Activated CD4-positive, alpha-beta T cell treated with anti-CD3 and anti-CD28 coated beads for 24 hours (primary cell): Measurements from ENCODE around the gene NUDT22.

Source experiments
- DNase-seq, 2 donors: peaks; one replicate each; pipeline ENCODE4 v3.0.0-alpha.2; 2020; ENCODE audit warnings: low read depth in 2 of 2

The NUDT22 gene

GRCh38 chr11:64206457-64207255 is 19.4 kb upstream of the NUDT22 start, which contains the start of gene FERMT3:
Gene FERMT3, plus strand, starts transcription at chr11:64206721. Its CDS starts 644 bp downstream, at chr11:64207365.
- peak; percentile 61 to 82 for DNase-seq

- DNase-seq = peak; percentile 69 to 70
Measured at GRCh38 chr11:64207256-64208085, 18.6 kb upstream of the NUDT22 start.

DNA sequence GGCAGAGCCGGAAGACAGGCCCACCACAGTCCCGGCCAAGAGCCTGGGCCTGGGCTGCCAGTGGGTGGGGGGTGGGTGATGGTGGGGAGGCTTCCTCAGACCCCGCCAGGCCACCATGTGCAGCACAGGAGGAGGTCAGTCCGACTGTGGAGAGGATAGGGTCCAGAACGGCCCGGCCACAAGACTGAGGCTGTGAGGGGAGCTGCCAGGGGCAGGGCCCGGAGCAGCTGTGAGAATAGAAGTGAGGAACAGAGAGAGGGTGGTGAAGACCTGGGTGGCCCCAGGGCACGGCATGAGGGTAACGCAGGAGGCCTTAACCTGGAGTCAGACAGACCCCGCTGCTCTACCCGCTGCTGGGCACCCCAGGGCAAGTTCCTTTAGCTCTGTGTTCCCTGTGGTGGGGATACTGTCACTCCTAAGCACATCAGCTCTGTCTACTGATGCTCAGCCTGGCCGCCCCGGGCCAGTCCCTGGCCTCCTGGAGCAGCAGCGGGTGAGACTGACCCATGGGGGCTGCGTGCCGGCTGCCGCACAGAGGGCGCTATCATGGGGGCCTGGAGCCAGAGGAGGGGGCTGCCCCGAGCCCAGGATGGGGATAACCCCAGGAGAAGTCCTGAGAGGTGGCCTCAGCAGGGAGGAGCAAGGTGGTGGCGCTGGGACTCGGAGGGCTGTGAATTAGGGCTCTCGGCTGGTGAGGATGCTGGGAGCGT is 17.8 kb upstream of the NUDT22 start:
- no peak for DNase-seq

GRCh38 chr11:64208796-64209562 is 17.1 kb upstream of the NUDT22 start:
- DNase-seq = no peak

GRCh38 chr11:64209563-64209843 is 16.6 kb upstream of the NUDT22 start:
- DNase-seq = no peak

GRCh38 chr11:64210301-64211020 is 15.6 kb upstream of the NUDT22 start:
- DNase-seq = no peak

DNA sequence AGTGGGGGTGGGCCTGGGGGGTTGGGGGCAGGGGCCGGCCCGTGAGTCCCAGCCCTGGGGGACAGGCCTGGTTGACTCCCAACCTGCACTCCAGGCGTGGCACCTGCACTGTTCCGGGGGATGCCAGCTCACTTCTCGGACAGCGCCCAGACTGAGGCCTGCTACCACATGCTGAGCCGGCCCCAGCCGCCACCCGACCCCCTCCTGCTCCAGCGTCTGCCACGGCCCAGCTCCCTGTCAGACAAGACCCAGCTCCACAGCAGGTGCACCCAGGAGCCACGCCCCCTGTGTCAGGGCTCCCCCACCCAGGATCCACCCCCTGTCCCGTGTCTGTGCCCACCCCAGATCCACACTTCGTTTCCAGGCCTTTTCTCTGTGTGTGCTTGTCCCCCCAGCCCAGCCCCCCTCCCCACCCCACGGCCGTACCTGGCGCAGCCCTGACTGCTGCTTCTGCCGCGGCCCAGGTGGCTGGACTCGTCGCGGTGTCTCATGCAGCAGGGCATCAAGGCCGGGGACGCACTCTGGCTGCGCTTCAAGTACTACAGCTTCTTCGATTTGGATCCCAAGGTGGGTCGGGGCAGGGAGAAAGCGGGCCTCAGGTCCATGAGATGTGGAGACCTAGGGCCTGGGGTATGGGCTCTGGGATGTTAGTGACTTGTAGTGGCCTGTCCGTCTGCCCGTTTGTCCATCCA is 14.7 kb upstream of the NUDT22 start:
- DNase-seq = no peak

DNA sequence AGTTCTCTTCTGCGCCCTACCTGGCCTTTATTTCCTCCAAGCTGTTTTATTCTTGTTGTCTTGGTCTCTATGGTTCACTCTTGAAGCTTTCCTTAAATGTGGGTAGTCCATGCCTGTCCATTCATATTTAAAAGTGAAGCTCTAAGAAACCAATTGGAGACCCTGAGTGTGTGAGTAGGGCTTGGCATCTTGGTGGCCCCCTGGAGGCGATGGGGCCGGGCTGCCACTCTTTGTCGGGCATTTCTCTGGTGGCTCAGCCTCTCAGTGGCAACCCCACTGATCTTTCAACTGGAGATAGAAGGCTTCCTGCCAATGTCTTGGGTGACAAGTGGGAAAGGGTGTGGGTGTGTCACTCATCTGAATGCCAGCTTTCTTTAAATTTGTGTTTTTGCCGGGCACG is 9.2 kb upstream of the NUDT22 start:
- DNase-seq = no peak

DNA sequence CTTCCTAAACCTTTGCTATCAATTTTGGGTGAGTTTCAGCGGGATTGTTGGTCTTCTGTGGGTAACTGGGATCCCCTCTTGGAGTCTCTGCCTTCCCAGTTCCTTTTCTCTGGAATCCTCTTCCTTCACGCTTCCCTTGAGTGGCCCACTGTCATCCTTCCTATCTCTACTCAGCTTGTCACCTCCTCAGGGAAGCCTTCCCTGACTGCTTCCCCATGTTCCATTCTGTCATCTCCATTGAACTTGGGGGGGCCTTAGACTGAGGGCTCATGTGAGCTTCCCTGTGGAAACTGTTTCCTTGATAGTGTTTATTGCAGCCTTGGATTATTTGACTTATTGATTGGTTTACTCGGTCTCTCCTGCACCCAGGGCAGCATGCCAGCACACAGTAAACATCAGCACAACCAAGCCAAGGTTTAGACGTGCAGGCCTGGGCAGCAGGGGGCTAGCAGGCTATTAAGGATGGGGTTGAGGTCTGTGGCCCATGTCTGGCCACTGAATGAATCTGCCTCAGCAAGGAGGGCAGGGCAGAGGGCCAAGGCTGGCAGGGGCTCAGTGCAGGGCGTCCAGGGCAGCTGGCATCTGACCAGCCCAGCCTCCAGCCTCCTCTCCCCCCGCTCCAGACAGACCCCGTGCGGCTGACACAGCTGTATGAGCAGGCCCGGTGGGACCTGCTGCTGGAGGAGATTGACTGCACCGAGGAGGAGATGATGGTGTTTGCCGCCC is 7.3 kb upstream of the NUDT22 start:
- DNase-seq = no peak

- no peak for DNase-seq
Measured at GRCh38 chr11:64219354-64219684, 6.8 kb upstream of the NUDT22 start.

GRCh38 chr11:64219755-64220154 is 6.3 kb upstream of the NUDT22 start:
- no peak for DNase-seq

GRCh38 chr11:64220271-64220670 is 5.8 kb upstream of the NUDT22 start:
- DNase-seq = no peak

GRCh38 chr11:64220798-64221197 is 5.3 kb upstream of the NUDT22 start:
- DNase-seq = no peak

DNA sequence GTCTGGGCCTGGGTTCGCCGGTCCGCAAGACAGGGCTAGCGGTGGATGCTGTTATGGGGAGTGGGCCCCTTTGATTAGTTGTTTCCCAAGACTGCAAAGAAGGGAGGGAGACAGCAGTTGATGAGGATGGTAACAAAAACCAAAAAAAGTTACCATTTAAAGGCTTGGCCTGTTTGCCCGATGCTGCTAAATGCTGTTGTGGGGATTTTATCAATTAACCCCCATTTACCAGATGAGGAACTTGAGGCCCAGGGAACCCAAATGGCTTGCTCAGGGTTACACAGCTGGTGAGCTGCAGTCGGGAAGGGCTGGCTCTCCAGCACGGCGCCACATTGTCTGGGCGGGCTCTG is 3.4 kb upstream of the NUDT22 start:
- no peak for DNase-seq

GRCh38 chr11:64223001-64223651 is 2.9 kb upstream of the NUDT22 start:
- DNase-seq = no peak

DNA sequence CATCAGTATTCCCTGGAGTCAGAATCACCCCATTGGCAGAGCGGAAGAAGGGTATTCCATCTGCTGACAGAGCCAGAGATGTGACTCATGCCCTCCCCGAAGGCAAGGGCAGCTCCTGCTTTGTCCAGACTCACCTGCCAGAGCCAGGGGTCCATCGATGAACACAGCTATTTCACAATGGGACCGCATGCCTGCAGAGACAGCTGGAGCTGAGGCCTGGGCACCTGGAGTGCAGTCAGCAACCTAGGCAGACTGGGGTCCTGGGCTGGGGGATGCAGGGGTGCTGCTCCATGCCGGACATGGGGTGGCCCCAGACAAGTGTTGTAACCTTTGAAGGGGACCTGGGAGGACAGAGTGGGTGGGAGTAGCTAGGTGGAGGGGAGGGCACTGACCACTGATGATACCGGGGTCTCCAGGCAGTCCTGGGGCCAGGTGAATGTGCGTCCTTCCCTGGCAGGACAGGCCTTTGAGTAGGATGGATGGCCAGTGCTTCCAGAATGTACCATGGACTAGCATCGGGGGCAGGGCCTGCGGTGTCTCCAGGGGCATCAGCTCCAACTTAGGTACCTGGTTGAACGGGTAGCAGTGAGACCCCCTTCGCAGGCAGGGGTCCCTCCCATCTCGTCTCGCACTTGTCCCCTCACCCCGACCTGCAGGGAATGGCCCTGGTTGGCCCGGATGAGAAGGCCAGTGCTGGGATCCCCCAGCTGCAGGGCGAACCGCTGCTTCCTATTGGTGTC is 1.8 kb upstream of the NUDT22 start:
- no peak for DNase-seq

GRCh38 chr11:64224891-64225607 is 1.0 kb upstream of the NUDT22 start:
- DNase-seq = no peak

DNA sequence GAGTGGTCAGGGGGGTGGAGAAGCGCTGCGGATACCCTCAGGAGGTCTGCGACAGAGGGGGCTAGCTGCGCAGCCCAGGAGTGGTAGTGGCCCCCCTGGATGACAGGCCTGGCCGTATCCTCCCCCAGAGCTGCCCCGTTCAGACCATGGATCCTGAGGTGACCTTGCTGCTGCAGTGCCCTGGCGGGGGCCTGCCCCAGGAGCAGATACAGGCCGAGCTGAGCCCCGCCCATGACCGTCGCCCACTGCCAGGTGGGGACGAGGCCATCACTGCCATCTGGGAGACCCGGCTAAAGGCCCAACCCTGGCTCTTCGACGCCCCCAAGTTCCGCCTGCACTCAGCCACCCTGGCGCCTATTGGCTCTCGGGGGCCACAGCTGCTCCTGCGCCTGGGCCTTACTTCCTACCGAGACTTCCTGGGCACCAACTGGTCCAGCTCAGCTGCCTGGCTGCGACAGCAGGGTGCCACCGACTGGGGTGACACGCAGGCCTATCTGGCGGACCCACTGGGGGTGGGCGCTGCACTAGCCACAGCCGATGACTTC is 505 bp downstream of the NUDT22 start:
- DNase-seq = peak in 1 of 2 donors; percentile 57
